Measurements from ENCODE around the gene GPR158.

- TF ChIP-seq CTCF (IDR thresholded peaks at IDR 0.05; ENCODE audit: low read depth, low read length, poor library complexity, severe bottlenecking) (no peak), EZH2phosphoT487 (IDR thresholded peaks at IDR 0.05; ENCODE audit: borderline replicate concordance, low read length) (no peak)
Measured at GRCh38 chr10:25210265-25210664, 35.5 kb downstream of the GPR158 start.
